Stimulated activated CD8-positive, alpha-beta memory T cell treated with anti-CD3 and anti-CD28 coated beads, Interleukin-15, amount 100 ng/mL, for 4 hours (primary cell): ENCODE results near the gene CNNM2.
"Not testable (repeated sequence)": the region's sequence is repeated elsewhere in the genome, so short reads cannot be mapped to it uniquely, and the experiment has no call there.

ENCODE experiments used
- DNase-seq, 2 donors: peaks; one replicate each; pipeline ENCODE4 v3.0.0-alpha.2; 2020; ENCODE audit warnings: low read depth in 2 of 2

Gene CNNM2

DNA sequence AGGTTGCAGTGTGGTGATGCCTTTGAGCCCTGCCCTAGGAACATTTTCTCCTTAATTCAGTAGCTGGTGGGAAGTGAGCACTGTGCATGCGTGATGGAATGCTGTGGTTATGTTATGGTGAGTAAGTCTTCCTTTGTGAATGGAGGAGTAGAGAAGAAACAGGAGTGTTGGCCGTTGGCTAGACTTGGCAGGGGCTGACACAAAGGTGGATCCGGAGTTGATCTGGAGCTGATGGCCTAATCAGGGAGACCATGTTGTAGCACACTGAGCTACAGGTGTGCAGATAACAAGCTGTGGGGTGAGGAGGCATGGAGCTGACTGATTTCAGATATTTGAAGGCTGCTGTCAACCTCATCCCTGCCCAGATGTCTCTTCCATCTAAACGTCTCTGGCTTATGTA, 122.3 kb downstream of the CNNM2 start:
- DNase-seq: no peak

DNA sequence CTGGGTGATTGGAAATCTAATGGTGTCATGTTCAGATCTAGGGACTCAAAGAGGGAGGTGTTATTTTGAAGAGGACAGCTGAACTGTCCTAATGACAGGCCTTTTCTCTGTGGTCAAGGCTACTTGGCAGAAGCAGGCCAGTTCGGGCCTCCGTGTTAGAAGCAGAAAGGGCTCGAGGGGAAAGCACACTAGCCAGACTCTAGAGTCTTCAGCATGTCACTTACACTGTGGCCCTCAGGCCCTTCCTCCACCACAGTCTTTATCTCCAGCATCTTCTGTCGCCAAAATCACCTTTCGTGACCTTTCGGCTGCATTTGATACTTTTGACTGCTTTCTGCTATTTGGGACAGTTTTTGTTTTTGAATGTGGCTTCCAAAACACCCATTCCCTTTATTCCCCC, 123.3 kb downstream of the CNNM2 start:
- DNase-seq: no peak

DNA sequence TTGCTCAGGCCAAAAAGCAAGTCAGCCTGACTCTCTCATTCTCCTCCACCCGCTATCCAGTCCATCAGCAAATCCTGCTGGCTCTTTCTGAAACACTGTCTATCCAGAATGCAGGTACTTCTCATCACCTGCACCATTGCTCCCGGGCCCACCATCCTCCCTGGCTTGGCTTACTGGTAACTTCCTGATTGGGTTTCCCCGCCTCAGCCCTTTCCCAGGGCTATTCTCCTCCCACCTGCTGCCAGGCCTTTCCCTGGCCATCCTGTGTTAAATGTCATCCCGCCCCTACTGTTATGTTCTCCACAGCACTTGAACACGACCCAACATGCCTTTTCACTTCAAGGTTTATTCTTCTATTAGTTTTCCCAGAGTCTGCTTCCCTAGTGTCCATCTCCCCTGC, 124.0 kb downstream of the CNNM2 start:
- DNase-seq: no peak

DNA sequence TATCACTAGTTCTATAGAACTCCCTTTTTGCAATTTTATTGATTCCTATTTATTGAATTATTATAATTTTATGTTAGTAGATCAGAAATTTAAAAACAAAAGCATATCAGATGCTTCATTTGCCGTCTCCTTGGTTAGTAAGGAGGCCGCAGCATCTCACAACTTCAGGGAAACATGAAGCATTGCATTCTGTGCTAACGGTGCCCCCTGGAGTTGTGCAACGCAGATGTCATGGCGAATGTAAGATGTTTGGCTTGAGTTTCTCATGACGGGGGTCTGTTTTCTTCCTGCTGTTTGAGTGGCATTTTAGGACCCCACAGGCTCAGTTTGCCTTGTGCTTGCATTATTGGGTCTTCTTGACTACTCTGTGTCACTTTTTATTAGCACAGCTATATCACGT, 124.8 kb downstream of the CNNM2 start:
- no peak for DNase-seq

DNA sequence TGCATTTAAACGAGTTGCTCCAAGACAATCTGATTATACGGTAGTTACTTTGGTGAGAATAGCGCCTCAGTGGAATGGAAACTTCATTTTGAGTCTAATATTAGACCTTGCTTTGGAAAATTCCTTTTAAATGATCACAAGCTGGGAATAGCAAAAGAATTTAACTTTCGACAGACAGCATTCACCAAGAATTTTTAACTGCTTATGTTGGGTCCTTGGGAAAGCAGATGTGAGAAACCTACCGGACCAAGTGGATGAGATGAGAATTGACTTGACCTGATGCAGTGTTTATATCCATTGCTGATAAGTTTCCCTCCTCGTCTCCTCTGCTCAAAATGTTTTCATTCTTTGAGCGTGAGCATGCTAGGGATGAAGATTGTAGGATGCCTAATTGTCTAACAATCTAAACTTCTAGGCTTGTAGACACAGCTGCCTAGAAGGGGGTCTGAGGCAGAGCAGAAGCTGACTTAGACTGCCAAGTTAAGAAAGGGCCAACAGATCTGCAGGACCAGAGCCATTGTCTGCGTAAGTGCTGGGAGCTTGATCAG, 126.9 kb downstream of the CNNM2 start:
- DNase-seq: no peak

DNA sequence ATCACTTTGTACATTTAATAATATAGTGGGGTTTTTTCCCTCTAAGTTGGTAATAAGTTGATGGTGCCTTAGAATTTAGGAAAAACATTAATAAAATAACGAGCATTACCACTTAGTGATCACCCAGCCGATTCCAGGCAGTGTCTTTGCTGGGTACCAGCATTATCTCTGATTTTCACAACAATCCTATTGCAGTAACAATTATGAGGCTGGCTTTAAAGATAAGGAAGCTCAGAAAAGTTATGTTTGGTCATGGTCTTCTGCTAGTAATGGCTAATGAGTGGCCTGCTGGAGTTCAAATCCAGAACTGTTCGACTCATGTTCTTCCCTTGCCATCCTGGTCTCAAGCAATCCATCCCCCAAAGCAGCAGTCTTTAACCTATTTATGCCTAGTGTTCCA, 127.9 kb downstream of the CNNM2 start:
- no peak for DNase-seq

DNA sequence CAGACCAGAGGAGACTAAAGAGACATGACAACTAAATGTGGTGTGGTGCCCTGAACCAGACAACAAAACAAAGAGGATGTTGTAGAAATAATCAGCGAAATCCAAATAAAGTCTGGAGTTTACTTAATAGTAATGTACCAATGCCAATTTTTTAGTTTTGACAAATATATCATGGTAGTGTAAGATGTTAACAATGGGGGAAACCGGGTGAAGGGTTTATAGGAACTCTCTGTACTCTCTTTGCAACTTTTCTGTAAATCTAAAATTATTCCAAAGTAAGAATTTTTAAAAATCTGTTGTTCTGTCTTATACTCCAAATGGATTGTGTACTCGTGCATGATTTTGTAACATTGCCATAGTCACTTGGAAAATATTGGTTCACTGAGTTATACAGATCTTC, 129.3 kb downstream of the CNNM2 start:
- DNase-seq: no peak

DNA sequence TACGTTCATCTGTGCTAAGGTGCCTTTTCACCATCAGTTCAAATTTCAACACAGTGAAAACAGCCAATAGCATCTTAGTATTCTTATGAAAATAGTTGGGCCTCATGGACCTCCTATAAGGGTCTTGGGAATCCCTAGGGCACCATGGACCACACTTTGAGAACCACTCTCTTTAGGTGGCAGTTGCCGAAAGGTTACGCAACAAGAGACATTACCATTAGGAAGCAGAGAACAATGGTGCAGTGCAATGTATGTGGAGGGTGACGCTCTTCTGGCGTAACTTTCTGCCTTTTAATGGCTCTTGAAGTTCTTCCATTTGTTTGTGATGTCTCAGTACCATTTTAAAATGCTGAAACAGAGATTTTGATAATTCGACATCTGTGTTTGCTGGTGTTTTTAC, 131.1 kb downstream of the CNNM2 start:
- DNase-seq: no peak

DNA sequence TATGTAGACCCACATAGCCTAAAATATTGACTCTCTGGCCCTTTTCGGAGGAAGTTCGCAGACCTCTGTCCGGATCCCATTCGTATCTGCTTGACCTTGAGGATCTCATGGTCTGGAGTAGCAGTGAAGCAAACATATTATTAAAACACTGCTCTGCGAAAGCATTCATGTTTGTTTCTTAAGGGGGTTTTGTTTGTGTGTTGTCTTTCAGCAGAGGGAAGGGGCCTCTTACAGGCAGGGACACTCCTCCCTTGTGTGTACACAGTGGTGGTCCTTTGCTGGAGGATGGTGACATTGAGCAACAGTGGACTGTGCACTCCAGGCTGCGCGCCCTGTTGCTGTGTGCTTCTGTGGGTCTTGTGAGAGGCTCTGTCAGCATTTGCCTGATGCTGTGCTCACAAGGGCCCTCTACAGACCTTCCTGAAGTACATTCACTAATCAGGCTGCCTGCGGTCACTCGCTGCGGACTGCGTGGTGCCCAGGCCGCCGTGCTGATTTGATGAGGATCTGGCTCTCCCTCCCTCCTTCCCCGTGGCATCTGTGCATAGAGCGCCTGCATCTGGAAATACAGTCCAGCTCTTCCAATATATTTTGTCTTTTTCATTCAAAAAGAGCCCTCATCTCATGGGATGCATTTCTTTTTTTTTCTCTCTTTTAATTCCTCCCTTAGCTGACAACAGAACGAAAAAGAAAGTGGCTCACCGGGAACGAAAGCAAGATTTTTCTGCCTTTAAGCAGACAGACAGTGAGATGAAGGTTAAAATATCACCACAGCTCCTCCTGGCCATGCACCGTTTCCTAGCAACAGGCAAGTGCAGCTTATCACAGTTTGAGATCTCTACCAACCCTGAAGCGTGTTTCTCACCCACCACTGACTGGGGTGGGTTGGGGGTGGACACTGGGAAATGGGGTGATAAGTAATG, 135.8 kb downstream of the CNNM2 start:
- peak; percentile 21 to 24 for DNase-seq

DNA sequence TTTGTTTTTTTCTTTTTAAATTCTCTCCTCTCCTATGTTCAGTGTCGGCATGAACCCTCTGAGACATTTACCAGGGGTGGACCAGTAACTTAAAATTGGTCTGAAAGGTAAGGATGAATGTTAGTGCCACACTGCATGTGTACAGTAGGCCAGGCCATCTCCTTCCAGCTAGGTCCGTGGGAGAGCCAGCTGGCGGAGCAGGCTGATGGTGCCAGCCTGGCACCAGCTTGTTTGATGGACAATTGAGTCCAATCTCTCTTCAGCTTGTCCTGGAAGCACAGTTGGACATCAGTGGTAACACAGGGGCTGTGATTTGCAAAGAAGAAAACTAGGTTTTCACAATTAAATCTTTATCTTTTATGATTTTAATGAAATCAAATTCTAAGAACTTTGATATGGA, 136.5 kb downstream of the CNNM2 start:
- DNase-seq: no peak

DNA sequence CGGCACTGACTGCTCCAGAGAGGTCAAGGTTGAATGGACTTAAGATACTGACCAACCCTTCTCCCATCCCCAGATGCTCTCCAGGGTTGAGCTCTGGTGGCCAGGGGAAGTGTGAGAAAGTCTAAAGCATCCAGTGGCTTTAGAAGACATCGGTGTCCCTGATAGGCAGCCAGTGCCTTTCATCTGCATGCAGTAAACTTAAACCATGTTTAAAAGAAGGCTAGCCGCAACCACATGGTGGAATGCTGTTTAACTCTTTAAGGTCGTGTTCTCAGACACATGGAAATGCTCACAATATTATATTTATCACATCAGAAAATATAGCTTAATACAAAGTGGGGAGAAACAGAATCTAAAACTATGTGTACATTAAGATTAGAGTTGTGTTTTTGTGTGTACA, 137.0 kb downstream of the CNNM2 start:
- no peak for DNase-seq

DNA sequence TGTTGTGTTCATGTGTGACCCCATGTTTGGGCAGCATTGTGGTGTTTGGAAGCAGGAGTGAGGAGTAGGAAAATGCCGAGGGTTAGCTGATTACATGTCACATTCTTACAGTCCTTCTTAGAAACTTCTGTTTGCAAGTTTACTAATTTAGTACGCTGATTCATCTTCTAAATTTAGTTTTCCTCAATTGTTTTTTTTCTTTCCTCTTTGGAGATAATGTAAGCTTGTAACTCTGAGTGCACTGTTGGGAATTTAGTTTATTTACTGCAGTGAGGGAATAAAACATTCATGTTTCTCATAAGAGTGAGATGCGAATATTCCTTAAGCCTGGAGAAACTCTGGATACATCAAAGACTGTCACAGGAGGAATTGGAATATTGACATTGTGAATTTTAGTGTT, 139.9 kb downstream of the CNNM2 start:
- no peak for DNase-seq

DNA sequence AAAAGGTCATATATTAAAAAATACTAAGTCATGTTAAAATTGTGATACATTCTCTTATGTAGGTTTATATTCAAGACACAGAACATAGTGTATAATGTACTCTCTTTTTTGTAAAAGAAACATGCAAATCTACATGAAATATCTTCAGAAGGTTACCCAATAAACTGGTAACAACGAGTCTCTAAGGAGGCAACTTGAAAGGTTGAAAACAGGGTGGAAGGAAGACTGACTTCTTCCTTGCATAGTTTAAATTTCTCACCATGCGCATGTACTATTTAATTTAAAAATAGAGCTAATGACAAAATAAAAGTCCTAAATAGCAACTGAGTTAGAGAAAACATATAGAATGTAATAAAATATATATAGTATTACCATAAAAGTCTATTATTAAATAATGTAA, 142.5 kb downstream of the CNNM2 start:
- DNase-seq: no peak

DNA sequence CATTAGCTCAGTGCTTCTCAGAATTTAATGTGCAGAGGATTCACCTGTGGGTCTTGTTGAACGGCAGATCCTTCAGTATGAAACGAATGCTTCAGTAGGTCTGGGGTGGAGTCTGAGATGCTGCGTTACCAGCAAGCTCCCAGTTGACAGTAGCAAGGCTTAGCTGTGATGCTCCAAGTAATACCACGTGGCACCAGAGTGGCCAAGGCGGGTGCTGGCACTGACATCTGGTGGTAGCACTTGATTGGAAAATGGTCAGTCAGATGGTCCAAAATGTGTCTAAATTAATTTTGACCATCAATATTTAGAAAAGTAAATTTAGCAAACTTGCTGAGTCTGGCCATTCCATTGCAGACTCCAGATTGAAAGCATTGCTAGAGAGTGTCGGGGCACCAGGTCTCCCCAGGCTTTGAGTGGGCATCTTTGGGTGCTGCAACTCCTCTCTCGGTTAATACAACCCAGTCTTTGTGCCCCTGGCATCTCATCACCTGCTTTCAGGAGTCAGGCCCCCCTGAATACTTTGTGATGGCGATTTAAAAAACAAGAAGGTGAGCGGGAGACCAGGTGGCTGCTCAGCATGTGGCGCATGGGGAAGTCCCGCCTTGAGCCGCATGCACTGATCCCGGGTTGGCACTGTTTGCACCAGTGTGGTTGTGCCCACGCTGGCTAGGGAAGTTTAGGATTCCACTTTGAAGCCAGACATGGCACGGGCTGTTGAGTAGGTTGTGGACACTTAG, 144.9 kb downstream of the CNNM2 start:
- no peak for DNase-seq

DNA sequence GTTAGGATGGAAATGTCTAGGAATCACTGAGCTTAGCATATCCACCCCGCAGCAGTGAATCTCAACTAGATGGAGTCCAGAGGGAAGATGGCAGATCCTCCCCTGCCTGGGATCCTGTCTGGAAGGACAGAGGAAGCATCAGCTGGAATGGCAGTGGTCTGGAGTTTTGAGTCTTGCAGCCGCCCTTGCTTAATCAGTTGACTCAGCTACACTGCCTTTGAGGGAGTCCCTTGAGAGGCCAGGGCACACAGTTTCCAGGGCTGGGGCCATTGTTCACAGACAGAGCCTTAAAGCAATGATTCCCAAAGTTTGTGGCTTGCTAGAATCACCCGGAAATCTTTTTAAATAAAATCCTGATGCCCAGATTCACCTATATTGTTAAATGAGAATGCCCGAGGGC, 146.9 kb downstream of the CNNM2 start:
- no peak for DNase-seq

DNA sequence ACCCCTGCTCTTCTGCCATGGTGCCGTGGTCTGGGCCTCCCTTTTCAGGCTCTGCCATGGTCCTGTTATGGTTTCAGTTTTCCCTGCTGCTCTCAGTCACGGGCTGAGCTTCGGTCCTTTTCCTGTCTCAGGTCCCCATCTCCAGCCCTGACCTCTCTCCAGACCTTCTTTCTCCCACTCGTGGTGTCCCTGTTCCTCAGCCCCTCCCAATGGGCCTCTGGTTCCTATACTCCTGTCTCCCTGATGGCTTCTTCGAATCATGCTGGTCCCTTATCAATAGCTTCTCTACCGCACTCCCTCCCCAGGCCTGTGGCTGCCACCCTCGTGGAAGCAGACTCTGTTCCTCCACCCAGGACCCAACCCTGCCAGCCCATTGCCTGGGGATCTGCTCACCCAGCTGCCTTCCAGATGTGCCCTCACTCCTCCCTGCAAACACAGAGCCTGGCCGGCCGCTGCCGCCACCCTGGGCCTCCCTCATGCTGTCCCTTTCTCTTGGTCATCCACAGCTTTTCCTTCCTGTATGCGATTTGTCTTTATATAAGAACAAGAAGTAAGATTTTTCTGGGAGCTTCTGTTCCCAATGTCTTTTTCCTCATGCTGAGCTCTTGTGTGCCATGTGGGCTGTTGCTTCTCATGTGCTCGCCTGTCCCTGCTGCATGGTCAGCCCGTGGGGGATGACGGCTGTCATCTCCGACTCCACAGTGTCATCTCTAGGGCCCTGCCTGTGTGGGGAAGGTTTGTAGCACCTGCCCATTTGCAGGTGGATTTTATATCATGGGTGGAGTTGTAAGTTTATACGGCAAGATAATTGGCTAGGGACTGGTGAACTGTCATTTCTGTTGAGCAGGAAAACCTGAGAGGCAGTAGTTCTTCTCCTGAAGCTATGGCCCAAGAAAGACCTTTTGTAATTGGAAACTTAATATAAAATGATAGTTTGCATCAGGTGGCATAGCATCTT, 148.3 kb downstream of the CNNM2 start:
- no peak for DNase-seq

DNA sequence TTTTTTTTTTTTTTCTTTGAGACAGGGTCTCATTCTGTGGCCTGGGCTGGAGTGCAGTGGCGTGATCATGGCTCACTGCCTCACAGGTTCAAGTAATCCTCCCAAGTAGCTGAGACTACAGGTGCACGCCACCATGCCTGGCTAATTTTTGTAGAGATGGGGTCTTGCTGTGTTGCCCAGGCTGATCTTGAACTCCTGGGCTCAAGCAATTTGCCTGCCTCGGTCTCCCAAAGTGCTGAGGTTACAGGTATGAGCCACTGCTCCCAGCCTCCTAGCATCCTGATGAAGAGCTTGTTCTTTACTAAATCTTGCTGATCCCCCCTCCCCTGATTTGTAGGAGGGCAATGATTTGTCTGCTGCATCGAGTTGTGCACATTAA, 149.0 kb downstream of the CNNM2 start:
- not testable (repeated sequence) for DNase-seq

DNA sequence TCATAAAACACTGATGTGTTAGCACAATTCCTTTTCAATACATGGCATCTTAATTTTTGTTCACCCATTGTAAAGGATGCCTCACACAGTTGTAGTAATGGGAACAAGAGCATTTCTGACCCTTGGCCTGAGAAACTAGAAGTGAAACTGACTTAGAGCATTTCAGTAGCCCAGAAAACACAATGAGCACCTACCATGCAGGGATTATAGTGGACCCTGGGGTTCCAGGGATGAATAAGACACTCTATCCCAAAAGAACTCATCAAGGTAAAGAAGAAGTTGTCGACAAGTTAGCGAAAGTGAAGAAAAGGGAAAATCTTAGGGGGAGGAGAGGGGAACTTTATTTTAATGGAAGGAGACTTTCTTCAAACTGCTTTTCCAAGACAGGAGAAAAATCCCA, 149.4 kb downstream of the CNNM2 start:
- no peak for DNase-seq

DNA sequence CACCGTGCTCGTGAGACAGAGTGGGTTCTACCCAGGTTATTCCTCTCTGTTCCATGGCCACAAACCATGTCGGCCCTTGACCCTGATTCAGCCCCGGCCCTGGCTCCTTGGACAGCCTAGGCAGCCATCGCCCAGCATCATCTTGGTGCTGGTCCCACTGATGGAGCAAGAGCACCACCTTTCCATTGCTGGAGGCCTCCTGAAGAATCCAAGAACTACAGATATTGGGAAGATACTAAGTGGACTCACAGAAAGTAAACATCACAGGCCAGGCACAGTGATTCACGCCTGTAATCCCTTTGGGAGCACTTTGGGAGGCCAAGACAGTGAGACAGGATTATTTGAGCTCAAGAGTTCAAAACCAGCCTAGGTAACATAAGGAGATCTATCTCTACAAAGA, 149.9 kb downstream of the CNNM2 start:
- no peak for DNase-seq

DNA sequence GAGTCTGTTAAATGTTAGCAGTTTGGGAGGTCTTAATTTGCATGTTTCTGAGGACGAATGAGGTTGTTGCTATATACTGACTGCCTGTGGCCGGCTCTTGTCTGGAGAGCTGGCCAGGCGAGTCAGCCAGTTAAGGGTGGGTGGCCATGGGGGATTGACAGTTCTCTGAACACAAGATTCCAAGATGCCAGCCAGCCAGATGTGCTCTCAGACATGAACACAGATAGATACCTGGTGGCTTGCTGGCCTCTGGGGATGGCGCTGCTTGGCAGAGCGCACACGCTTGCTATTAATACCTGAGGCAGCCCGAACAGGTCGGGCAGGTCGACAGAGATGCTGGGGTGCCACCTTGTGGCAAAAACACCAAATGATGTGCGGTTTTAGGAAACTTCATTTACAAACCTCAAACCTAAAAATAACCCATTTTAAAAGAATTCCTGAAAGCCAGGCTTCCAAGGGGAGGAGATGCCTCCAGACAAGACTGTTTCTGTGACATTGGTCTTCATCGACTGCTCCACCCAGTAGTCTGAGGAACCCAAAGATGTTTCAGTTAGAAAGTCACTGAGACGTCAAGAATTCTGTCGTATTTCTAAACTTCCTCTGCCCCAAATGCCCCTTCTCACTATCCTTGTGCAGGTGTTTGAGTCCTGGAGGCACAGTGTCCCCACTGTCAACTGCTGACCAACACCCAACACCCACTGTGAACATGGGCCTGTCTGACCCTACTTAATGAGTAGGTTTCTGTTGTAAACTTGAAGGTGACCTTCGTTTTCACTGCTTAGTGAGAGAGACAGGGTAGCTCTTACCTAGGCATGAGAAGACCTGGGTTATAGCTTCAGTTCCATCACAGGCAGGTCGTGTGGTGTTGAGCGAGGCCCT, 151.6 kb downstream of the CNNM2 start:
- peak; percentile 24 to 37 for DNase-seq

DNA sequence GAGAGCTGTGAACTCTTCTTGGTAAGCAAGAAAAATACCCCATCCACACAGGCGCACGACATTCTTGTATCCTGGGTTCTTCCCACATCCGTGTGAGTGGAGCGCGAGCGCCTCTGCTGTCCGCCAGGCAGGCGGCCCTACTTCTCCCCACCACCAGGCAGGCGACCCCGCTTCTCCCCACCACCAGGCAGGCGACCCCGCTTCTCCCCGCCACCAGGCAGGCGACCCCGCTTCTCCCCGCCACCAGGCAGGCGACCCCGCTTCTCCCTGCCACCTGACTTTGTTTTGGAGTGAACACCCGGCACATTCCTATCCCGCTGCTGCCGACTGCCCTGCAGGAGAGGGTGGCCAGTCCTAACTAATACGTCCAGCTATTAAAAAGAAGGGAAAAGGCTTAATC, 154.2 kb downstream of the CNNM2 start:
- no peak for DNase-seq
